ENCODE data around the gene STMN1. TPM values are rescaled to one million over a fixed set of nuclear protein-coding genes. Genes with fewer than 3 reads are reported as not detected.

STMN1 gene
- total and polyA plus RNA-seq, 9 of the 15 experiments (the other 6 are each of a cell fraction or from before 2014, with no cell fraction given): 269 to 2,153 (median 595) TPM

- TF ChIP-seq THAP7 (CRISPR knock-in tag; IDR thresholded peaks at IDR 0.05) (no peak), NONO (IDR thresholded peaks at IDR 0.05; ENCODE audit: low read depth in 2 of 2, low read length in 1 of 2) (peak; percentile 38 to 84; a peak in 3 of 4 replicates), NR0B1 (IDR thresholded peaks at IDR 0.05; ENCODE audit: partially characterized antibody) (no peak), ZBTB8A (IDR thresholded peaks at IDR 0.05; ENCODE audit: partially characterized antibody) (no peak), ZFP30 (CRISPR knock-in tag; IDR thresholded peaks at IDR 0.05; ENCODE audit: borderline replicate concordance) (no peak), ETV5 (CRISPR knock-in tag; IDR thresholded peaks at IDR 0.05; ENCODE audit: low read depth) (no peak), ZNF282 (CRISPR knock-in tag; IDR thresholded peaks at IDR 0.05) (peak; percentile 77; the same call in 1 of the 2 replicates), MTA3 (IDR thresholded peaks at IDR 0.05; ENCODE audit: borderline replicate concordance) (peak; percentile 79), ZNF311 (CRISPR knock-in tag; IDR thresholded peaks at IDR 0.05) (no peak), ZFP36 (IDR thresholded peaks at IDR 0.05; ENCODE audit: low read depth, low read length, partially characterized antibody) (no peak), SMAD4 (CRISPR knock-in tag; conservative IDR thresholded peaks at IDR 0.05) (peak; percentile 95), CEBPB (tag; IDR thresholded peaks at IDR 0.05) (no peak), ZNF444 (CRISPR knock-in tag; IDR thresholded peaks at IDR 0.05) (no peak), ID3 (CRISPR knock-in tag; IDR thresholded peaks at IDR 0.05) (no peak), ID3 (tag; IDR thresholded peaks at IDR 0.05) (peak; percentile 91), EZH2 (IDR thresholded peaks at IDR 0.05; ENCODE audit: borderline replicate concordance, low read depth, low read length) (no peak), RBM34 (IDR thresholded peaks at IDR 0.05; ENCODE audit: borderline replicate concordance, insufficient read depth, low read length) (no peak), ZNF165 (CRISPR knock-in tag; IDR thresholded peaks at IDR 0.05; ENCODE audit: borderline replicate concordance) (no peak), BCL6 (CRISPR knock-in tag; IDR thresholded peaks at IDR 0.05) (no peak), TFAP4 (CRISPR knock-in tag; IDR thresholded peaks at IDR 0.05; ENCODE audit: borderline replicate concordance) (peak; percentile 80; the same call in 1 of the 2 replicates), DACH1 (IDR thresholded peaks at IDR 0.05; ENCODE audit: partially characterized antibody) (no peak), NCOA1 (IDR thresholded peaks at IDR 0.05; ENCODE audit: low read depth) (no peak), BHLHE40 (IDR thresholded peaks at IDR 0.05; ENCODE audit: low read length) (peak; percentile 56), SMAD3 (CRISPR knock-in tag; conservative IDR thresholded peaks at IDR 0.05) (no peak), ZNF740 (CRISPR knock-in tag; IDR thresholded peaks at IDR 0.05) (peak; percentile 67; the same call in 1 of the 2 replicates), ZNF740 (tag; IDR thresholded peaks at IDR 0.05) (no peak)
These were observed 30.9 kb downstream of the STMN1 start, which contains the start of gene PAQR7 (continued) for GRCh38 chr1:25875154-25875855.
